Right kidney (tissue), 1 donor: Measurements from ENCODE around the gene PRDX5.

Source experiments
- DNase-seq: peaks from one replicate; pipeline ENCODE4 v3.0.0-alpha.2; 2016

PRDX5 gene

DNA sequence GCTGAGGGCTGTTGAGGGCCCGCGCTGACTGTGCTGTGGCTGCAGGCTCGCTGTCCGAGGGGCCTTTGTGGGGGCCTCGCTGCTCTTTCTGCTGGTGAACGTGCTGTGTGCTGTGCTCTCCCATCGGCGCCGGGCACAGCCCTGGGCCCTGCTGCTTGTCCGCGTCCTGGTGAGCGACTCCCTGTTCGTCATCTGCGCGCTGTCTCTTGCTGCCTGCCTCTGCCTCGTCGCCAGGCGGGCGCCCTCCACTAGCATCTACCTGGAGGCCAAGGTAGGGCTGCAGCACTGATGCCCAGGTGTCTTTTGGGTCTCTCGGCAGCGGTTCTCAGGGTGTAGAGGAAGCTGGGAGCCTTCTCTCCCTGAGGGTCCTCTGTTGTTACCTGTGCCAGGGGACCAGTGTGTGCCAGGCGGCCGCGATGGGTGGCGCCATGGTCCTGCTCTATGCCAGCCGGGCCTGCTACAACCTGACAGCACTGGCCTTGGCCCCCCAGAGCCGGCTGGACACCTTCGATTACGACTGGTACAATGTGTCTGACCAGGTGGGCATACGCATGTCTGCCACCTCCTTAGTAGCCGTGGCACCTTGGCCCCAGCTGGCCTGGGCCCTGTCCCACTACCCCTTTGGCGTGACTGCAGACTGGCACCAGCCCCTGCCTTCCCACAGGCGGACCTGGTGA, 30.1 kb upstream of the PRDX5 start:
- no peak for DNase-seq

DNA sequence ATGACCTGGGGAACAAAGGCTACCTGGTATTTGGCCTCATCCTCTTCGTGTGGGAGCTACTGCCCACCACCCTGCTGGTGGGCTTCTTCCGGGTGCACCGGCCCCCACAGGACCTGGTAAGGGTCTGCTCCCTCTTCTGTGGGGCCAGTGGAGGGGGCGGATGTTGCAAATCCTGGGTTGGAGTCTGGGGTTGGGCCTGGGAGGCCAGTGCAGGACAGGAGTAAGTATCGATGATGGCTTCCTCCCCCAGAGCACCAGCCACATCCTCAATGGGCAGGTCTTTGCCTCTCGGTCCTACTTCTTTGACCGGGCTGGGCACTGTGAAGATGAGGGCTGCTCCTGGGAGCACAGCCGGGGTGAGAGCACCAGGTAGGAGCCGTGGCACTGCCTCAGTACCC, 29.6 kb upstream of the PRDX5 start:
- no peak for DNase-seq

DNA sequence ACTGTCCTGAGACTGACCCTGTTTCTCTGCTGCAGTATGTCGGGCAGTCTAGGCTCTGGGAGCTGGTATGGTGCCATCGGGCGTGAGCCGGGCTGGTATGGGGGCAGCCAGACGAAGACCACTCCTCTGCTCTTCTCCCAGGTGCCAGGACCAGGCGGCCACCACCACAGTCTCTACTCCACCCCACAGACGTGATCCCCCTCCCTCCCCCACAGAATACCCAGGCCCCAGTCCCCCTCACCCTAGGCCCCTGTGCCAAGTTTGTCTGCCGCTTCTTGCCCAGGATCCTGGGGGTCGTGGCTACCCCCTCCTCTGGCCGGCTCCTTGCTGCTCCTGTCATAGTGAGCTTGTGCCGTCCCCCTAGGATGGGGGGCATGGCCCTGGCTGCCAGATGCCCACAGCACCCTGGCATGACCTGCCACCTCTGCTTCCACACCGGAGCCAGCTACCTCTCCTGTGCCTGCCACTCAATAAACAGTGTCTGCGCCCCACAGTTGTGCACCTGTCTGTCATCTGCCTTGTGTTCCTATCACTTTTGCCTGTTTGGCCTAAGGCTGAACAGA, 28.8 kb upstream of the PRDX5 start:
- DNase-seq: no peak

- no peak for DNase-seq
Observed at GRCh38 chr11:64290352-64291261, 27.3 kb upstream of the PRDX5 start.

DNA sequence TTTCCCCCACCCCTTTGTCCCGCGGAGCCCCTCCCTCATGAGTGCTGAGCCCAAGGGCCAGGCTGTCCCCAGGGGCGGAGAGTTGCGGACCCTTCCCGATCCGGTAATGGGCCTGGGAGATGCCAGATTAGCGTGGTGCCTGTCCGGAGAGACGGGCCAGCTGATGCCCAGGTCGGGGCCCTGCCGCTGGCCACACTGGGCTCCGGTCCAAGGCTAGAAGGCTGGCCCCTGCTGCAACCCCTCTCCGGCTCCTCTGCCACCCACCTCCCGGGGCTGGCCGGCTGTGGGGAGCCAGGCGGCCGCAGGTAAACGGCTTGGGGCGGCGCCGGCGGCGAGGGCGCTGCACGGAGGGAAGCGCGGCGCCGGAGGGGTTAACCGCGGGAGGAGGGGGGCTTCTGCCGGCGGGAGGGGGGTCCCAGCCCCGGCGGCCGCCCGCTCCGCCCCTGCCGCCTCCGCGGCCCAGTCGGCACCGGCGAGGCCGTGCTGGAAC, 26.6 kb upstream of the PRDX5 start, which contains the start of gene KCNK4:
Gene KCNK4, plus strand, starts transcription at position 41 of the 490 bp plus-strand sequence. CDS start 1,717 bp downstream, outside the sequence.
- no peak for DNase-seq

DNA sequence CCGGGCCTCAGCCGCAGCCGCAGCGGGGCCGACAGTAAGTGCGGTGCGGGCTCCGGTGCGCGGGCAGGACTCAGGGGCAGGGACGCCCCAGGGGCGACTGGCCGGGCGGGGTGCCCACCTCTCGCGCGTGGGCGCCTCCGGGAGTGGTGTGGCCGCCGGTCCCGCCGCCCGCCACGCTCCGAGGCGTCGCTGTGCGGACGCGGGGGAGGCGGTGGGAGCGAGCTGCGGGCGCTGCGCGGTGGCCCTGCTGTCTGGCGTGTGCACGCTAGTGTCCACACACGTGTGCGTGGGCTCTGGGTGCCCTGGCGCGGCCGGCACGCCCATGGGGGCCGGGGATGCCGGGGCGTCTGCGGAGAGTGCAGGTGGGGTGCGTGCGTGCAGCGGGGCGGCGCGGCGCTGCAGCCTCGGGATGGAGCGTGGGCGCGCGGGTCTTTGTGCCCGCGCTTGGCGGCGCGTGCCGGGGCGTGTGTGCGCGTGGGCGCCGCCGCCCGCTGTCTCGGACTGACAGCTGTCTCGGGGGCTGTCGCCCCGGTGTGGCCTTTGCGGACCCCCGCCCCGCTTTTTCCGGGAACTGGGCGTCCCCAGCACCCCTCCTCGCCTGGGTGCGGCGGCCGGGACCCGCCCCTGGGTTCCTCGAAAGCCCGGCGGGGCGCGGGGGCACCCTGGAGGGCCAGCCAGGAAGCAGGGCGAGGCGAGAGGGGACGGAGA, 26.0 kb upstream of the PRDX5 start:
- no peak for DNase-seq

- peak; percentile 46 for DNase-seq
Observed at GRCh38 chr11:64292460-64293254, 25.3 kb upstream of the PRDX5 start.

GRCh38 chr11:64294774-64295173, 23.1 kb upstream of the PRDX5 start:
- no peak for DNase-seq

GRCh38 chr11:64295760-64296159, 22.2 kb upstream of the PRDX5 start:
- no peak for DNase-seq

DNA sequence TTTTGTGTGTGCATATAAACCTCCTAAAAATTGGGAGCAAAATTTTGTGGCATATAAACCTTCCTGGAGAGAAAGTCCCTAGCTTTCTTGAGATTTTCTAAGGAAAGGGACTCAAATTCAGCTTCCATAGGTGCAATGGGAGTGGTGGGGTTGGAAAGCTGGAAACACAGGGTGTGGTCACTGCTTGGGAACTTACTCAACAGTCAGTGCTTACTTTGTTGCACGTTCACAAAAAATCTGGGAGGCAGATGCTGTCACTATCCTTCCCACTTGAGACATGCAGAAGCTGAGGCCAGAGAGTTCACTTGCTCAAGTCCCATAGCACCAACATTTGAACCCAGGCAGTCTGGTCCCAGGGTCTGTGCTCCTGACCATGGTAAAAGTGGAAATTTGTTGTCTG, 21.7 kb upstream of the PRDX5 start:
- no peak for DNase-seq

- DNase-seq: peak; percentile 22
Observed at GRCh38 chr11:64296830-64297698, 20.9 kb upstream of the PRDX5 start.

- peak; percentile 37 for DNase-seq
Observed at GRCh38 chr11:64297699-64298358, 20.1 kb upstream of the PRDX5 start.

GRCh38 chr11:64298966-64299846, 18.7 kb upstream of the PRDX5 start:
- peak; percentile 68 for DNase-seq

DNA sequence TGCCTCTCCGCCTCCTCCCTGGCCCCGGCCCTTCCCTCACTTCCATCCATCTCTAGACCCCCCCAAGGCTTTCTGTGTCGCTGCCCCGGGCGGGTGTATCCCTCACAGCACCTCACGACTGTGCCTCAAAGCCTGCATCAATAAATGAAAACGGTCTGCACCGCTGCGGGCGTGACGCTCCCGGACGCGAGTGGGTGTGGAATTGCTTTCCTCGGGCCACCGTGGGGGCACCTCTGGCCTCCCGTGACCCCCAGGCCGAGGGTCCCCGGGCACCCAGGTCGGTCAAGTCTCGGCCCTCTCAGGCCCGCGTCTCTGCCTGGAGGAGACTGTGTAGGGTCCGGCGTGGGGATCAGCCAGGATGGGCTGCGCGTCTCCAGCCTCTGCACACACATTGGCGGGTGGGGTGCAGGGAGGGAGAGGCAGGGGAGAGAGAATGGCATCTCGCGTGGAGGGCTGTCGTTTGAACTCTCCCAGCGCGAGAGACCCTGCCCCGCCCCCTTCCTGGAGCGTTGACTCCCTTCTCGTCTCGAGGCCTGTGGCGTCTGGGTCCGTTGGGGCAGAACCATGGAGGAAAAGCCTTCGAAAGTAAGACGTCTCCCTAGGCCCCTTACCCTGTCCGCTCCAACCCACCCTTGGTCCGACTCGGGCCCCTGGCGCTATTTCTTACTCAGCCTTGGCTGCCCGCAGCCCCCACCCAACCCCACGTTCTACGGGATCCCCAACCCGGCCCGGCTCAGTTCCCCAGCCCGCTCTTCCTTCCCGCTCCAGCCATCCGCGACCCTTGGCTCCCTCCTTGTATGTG, 17.9 kb upstream of the PRDX5 start, which contains the start of gene CATSPERZ:
Gene CATSPERZ, plus strand, starts transcription at position 512 of the 802 bp plus-strand sequence. Its CDS starts 53 bp downstream, at position 565.
- peak; percentile 46 for DNase-seq

DNA sequence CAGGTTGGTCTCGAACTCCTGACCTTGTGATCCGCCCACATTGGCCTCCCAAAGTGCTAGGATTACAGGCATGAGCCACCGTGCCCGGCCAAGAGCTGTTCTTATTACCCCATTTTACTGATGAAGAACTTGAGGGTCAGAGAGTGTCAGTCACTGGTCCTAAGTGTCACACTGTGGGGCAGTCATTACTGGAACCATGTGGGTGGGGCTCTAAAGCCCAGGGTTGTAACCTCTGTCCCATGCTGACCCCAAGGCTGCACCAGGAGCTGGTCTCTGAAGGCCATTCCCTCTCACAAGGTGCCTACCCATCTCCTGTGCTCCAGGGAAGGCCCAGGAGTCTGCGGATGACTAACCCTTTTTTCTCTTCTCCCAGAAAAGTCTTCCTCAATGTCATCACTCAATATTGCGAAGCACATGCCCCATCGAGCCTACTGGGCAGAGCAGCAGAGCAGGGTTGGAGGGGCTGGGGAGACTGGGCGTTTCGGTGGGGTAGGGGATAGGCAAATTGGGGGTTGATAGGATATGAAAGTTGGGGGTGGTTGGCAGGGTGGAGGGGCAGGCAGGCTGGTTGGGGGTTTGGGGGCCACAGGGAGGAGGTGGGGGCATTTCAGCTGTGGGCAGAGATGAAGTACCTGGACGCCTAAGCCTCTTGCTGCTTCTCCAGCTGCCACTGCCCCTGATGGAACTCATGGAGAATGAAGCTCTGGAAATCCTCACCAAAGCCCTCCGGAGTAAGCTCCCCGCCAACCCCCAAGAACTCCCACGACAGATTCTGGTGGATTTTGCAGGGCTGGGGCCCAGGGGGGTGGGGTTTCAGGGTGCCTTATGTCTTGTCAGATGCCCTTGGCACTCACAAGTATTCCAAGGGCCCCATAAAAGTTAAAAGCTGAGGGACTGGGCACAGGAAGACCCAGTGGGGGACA, 14.6 kb upstream of the PRDX5 start:
- no peak for DNase-seq

GRCh38 chr11:64304032-64304315, 13.9 kb upstream of the PRDX5 start:
- DNase-seq: no peak
